HG03196 (cell line): ENCODE results near the gene CALCA.

Experiments used
- ATAC-seq: cut with Tn5 transposase; IDR thresholded peaks from one replicate; pipeline ENCODE4 v1.9.1; 2021; ENCODE audit not compliant: unreplicated experiment

CALCA gene

GRCh38 chr11:14949437-14950147, 22.6 kb downstream of the CALCA start:
- ATAC-seq: no peak

- no peak for ATAC-seq
These were observed 29.4 kb downstream of the CALCA start for GRCh38 chr11:14942745-14943144.

GRCh38 chr11:14938936-14939335, 33.2 kb downstream of the CALCA start:
- ATAC-seq: no peak

DNA sequence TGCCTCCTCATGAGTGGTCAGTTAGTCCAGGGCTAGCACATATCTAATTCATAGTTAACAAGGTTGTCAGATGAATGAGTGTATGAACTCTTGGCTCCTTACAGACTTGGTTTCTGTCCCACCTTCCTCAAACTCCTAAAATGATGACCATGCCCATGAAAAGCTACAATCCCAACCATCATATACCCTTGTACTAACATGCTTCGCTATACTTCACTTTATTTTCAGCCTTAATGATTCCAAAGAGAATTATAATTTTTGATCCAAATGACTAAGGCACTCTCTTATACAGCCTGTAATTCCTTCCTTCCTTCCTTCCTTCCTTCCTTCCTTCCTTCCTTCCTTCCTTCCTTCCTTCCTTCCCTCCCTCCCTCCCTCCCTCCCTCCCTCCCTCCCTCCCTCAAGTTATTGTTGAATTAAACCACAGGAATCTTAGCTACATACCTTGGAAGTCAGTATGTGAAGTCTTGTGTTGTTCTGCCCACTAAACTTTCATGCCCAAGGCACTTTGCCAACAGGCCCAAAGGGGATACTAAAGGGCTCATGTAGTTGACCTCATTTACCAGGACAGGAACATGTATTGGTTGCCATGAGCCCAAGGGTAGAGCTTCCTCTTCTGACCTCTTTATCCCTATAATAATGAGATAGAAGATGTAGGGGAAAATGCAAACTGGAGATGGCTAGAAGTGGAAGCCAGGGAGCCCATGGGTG, 37.4 kb downstream of the CALCA start:
- ATAC-seq: no peak

GRCh38 chr11:14932447-14932846, 39.7 kb downstream of the CALCA start:
- ATAC-seq: no peak

DNA sequence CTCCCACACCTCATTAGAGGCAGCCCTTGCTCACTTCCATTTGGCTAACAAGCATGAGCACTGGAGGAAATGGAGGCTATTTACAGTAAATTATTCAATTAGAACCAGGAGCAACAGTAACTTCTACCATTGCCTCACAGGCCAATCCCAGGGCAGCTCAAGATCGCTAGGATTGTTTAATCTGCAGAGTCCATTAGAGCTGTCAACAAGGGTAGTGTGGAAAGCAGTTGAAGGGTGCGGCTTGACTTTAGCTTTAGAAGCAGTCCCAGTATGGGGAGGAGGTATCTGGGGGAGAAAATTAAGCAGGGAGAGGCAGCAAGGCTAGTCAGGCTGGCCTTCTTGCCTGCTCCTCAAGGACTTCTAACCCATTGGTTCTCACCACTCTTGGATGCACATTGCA, 41.8 kb downstream of the CALCA start:
- ATAC-seq: no peak

- no peak for ATAC-seq
These were observed 45.0 kb downstream of the CALCA start for GRCh38 chr11:14927146-14927545.

GRCh38 chr11:14924318-14924717, 47.8 kb downstream of the CALCA start:
- no peak for ATAC-seq
